HepG2 (cell line): ENCODE data around the gene ZC3H18. TPM values are rescaled to one million over a fixed set of nuclear protein-coding genes. Genes with fewer than 3 reads are reported as not detected.

Source experiments
- CREB1 ChIP-seq, 2 experiments: fragments of 450-650 bp in 1 of 2; IDR thresholded peaks; 2 replicates each; pipeline ENCODE4 v1.6.1; 2016 to 2017; ENCODE audit warnings: control low read depth in 1 of 2, mild to moderate bottlenecking in 1 of 2, missing compliant biosample characterization in 1 of 2, missing genetic modification characterization in 1 of 2
- HCFC1 ChIP-seq: fragments of 150-350 bp; IDR thresholded peaks from 2 replicates; pipeline ENCODE4 v1.6.1; 2014; ENCODE audit warnings: low read depth, low read length
- NFATC3 ChIP-seq: sonication (generic); formaldehyde crosslinking; IDR thresholded peaks from 2 replicates; pipeline ENCODE4 v1.5.1; 2020; ENCODE audit warnings: mild to moderate bottlenecking, missing genetic modification reagents
- PREB ChIP-seq: sonication (generic); formaldehyde crosslinking; IDR thresholded peaks from 2 replicates; pipeline ENCODE4 v1.4.0; 2020; ENCODE audit warnings: missing genetic modification reagents
- RERE ChIP-seq: IDR thresholded peaks from 2 replicates; pipeline ENCODE4 v1.6.1; 2016; ENCODE audit warnings: low read depth, missing genetic modification reagents, missing compliant biosample characterization
- TBL1XR1 ChIP-seq: fragments of 150-350 bp; IDR thresholded peaks from 2 replicates; pipeline ENCODE4 v1.6.1; 2014; ENCODE audit warnings: borderline replicate concordance, low read length; ENCODE audit not compliant: partially characterized antibody
- ZBTB3 ChIP-seq: sonication (generic); formaldehyde crosslinking; IDR thresholded peaks from 2 replicates; pipeline ENCODE4 v1.4.0; 2020; ENCODE audit warnings: low read depth, mild to moderate bottlenecking, moderate library complexity, missing genetic modification reagents, borderline replicate concordance
- ZBTB7B ChIP-seq: sonication (generic); formaldehyde crosslinking; IDR thresholded peaks from 2 replicates; pipeline ENCODE4 v1.4.0; 2020; ENCODE audit warnings: missing genetic modification reagents
- ZEB1 ChIP-seq: IDR thresholded peaks from 2 replicates; pipeline ENCODE4 v1.6.1; 2012; ENCODE audit warnings: mild to moderate bottlenecking, low read depth, inconsistent platforms; ENCODE audit not compliant: insufficient replicate concordance
- ZFYVE20 ChIP-seq: sonication (generic); formaldehyde crosslinking; IDR thresholded peaks from 2 replicates; pipeline ENCODE4 v1.8.0; 2023; ENCODE audit warnings: low read depth, mild to moderate bottlenecking, moderate library complexity, missing genetic modification reagents, borderline replicate concordance
- ZNF142 ChIP-seq: sonication (generic); formaldehyde crosslinking; IDR thresholded peaks from 2 replicates; pipeline ENCODE4 v1.4.0; 2020; ENCODE audit warnings: missing genetic modification reagents
- ZNF513 ChIP-seq: sonication (generic); formaldehyde crosslinking; conservative IDR thresholded peaks from 2 replicates; pipeline ENCODE4 v1.5.0; 2020; ENCODE audit warnings: missing genetic modification reagents
- ZNF740 ChIP-seq: sonication (generic); formaldehyde crosslinking; IDR thresholded peaks from 2 replicates; pipeline ENCODE4 v1.4.0; 2020; ENCODE audit warnings: missing genetic modification reagents
- polyA plus RNA-seq, 8 experiments: library from polyadenylated mRNA; depleted of rRNA in 3 of 8; stranded (reverse) in 7 of 8; unstranded in 1 of 8; fragments of >200 nt; fragmentation: Illumina TruSeq in 4 of 8; extraction: Trizol in 4 of 8; gene quantifications; 2 replicates each; pipeline versions ENCODE4 v1.2.1 to v1.2.3, GENCODE V29; 2011 to 2016; ENCODE audit warnings: low read depth in 4 of 8, missing spikeins in 1 of 8, mixed read lengths in 1 of 8; ENCODE audit not compliant: insufficient read depth in 1 of 8
- total RNA-seq, 5 experiments: library from RNA; depleted of rRNA; stranded (reverse); fragments of >200 nt; fragmentation: Illumina TruSeq; extraction: Trizol; gene quantifications; 2 replicates each; pipeline ENCODE4 v1.2.3, GENCODE V29; 2016; ENCODE audit warnings: low read depth in 1 of 5

The ZC3H18 gene
- total and polyA plus RNA-seq, 2 of the 13 experiments (the other 11 are each of a cell fraction or from before 2014, with no cell fraction given) = 11.2 to 27.4 TPM

GRCh38 chr16:88569985-88570690 is at the start of gene ZC3H18 (continued):
- TF ChIP-seq ZNF513 (CRISPR knock-in tag) (no peak), RERE (peak; percentile 32; the same call in 1 of the 2 replicates), CREB1 (IDR thresholded peaks at IDR 0.05) (peak; percentile 97), CREB1 (CRISPR knock-in tag; IDR thresholded peaks at IDR 0.05) (peak; percentile 95), PREB (CRISPR knock-in tag) (no peak), ZEB1 (no peak), TBL1XR1 (no peak), ZNF740 (CRISPR knock-in tag) (peak; percentile 58; the same call in 1 of the 2 replicates), ZFYVE20 (no peak), ZBTB3 (CRISPR knock-in tag) (peak; percentile 84; the same call in 1 of the 2 replicates), ZBTB7B (CRISPR knock-in tag) (no peak), HCFC1 (peak; percentile 76), NFATC3 (no peak), ZNF142 (CRISPR knock-in tag) (peak; percentile 36)
